H1 (cell line): ENCODE data around the gene DHPS. TPM values are rescaled to one million over a fixed set of nuclear protein-coding genes. Genes with fewer than 3 reads are reported as not detected.

Source experiments
- ATF3 ChIP-seq: IDR thresholded peaks from 2 replicates; pipeline ENCODE4 v1.6.1; 2011; ENCODE audit warnings: low read depth, mild to moderate bottlenecking, low read length; ENCODE audit not compliant: insufficient read depth
- HDAC2 ChIP-seq, 2 experiments: fragments of 300-600 bp in 1 of 2; sonication (generic) in 1 of 2; IDR thresholded peaks; 2 replicates each; pipeline ENCODE4 v1.6.1; 2011 to 2012; ENCODE audit warnings: low read depth in 2 of 2, low read length in 2 of 2, mild to moderate bottlenecking in 2 of 2, moderate library complexity in 2 of 2, borderline replicate concordance in 1 of 2, inconsistent platforms in 1 of 2
- HDAC6 ChIP-seq: IDR thresholded peaks from one replicate; pipeline ENCODE4 v1.7.1; 2012; ENCODE audit warnings: low read depth, mild to moderate bottlenecking, inconsistent platforms, low read length, moderate library complexity
- SP2 ChIP-seq: IDR thresholded peaks from 2 replicates; pipeline ENCODE4 v1.6.1; 2012; ENCODE audit warnings: mild to moderate bottlenecking, low read length, inconsistent platforms
- polyA plus RNA-seq, 7 experiments: library from polyadenylated mRNA; depleted of rRNA in 3 of 7; stranded (reverse) in 5 of 7; unstranded in 2 of 7; fragments of >200 nt in 5 of 7; fragments of 200-250 nt in 2 of 7; gene quantifications; 1 replicate in 5 of 7; 2 replicates in 1 of 7; 4 replicates in 1 of 7; pipeline versions ENCODE4 v1.2.1 to v1.2.3, GENCODE V29; 2011 to 2013; ENCODE audit warnings: missing spikeins in 2 of 7, mixed read lengths in 2 of 7
- total RNA-seq: library from RNA; stranded (reverse); fragmentation: NEBNext Ultra II Directional; extraction: Animal tissue kit (Norgen Biotek cat#: 25700); gene quantifications from 2 replicates; pipeline ENCODE4 v1.2.1, GENCODE V29; 2021

Gene DHPS
- total and polyA plus RNA-seq, 2 of the 8 experiments (the other 6 are each of a cell fraction or from before 2014, with no cell fraction given), result 86.6 to 99.6 TPM

GRCh38 chr19:12667731-12668302 is 13.9 kb downstream of the DHPS start (continued):
- TF ChIP-seq HDAC2 (IDR thresholded peaks at IDR 0.05; ENCODE audit: borderline replicate concordance in 1 of 2, low read depth in 2 of 2, low read length in 2 of 2) (no peak), SP2 (no peak), HDAC6 (no peak), ATF3 (no peak)
